Stomach (tissue), 4 donors: ENCODE measurements around the gene MRPL54.

Experiments
- POLR2A ChIP-seq, 4 donors: fragments of 450-650 bp; IDR thresholded peaks; one replicate each; pipeline ENCODE4 v1.6.1; 2016; ENCODE audit warnings: antibody characterized with exemption in 4 of 4, control low read depth in 2 of 4, mild to moderate bottlenecking in 1 of 4, moderate library complexity in 1 of 4
- POLR2AphosphoS5 ChIP-seq, 3 donors: sonication (generic); formaldehyde crosslinking; IDR thresholded peaks; one replicate each; pipeline ENCODE4 v1.6.1; 2016; ENCODE audit warnings: antibody characterized with exemption in 3 of 3
- TF ChIP-seq, protein P1 (sequence below), 7 experiments: fragments of 450-650 bp in 4 of 7; fragments of 200-600 bp in 3 of 7; sonication (generic) in 3 of 7; IDR thresholded peaks; one replicate each; pipeline ENCODE4 v1.5.1; 2016 to 2019; ENCODE audit warnings: antibody characterized with exemption in 7 of 7, control low read depth in 2 of 7, mild to moderate bottlenecking in 1 of 7

DNA sequence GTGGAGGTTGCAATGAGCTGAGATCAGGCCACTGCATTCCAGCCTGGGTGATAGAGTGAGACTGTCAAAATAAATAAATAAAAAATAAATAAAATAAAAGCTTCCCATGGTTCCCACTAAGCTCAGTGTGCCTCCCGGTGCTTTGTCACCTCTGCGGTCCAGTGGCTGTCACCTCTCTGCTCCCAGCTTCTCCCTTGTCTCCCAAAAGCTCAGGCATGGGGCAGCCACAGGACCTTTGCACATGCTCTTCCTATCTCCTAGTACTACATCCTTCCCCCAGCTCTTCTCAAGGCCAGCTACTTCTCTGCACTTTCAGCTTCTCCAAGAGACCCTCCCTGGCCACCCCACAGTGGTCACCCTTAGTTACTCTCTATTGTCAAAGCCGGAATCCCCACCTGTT, 31.3 kb downstream of the MRPL54 start:
- TF ChIP-seq, protein P1, sequence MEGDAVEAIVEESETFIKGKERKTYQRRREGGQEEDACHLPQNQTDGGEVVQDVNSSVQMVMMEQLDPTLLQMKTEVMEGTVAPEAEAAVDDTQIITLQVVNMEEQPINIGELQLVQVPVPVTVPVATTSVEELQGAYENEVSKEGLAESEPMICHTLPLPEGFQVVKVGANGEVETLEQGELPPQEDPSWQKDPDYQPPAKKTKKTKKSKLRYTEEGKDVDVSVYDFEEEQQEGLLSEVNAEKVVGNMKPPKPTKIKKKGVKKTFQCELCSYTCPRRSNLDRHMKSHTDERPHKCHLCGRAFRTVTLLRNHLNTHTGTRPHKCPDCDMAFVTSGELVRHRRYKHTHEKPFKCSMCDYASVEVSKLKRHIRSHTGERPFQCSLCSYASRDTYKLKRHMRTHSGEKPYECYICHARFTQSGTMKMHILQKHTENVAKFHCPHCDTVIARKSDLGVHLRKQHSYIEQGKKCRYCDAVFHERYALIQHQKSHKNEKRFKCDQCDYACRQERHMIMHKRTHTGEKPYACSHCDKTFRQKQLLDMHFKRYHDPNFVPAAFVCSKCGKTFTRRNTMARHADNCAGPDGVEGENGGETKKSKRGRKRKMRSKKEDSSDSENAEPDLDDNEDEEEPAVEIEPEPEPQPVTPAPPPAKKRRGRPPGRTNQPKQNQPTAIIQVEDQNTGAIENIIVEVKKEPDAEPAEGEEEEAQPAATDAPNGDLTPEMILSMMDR (IDR thresholded peaks at IDR 0.05): no peak
- TF ChIP-seq POLR2A (IDR thresholded peaks at IDR 0.05) (no peak), POLR2AphosphoS5 (IDR thresholded peaks at IDR 0.05) (no peak)
